Ovary (tissue), 9 donors: ENCODE results near the gene UBC. TPM values are rescaled to one million over a fixed set of nuclear protein-coding genes. Genes with fewer than 3 reads are reported as not detected.
"Not testable (repeated sequence)": the region's sequence is repeated elsewhere in the genome, so short reads cannot be mapped to it uniquely, and the experiment has no call there.

Source experiments
- DNase-seq, 5 donors: peaks; one replicate each; pipeline ENCODE4 v3.0.0-alpha.2; 2019 to 2020
- H3K27ac ChIP-seq, 2 donors: fragments of 200-600 bp; one replicate each; pipeline versions ENCODE4 v1.5.1 to v1.8.0; 2019 to 2022
- H3K27me3 ChIP-seq: fragments of 200-600 bp; one replicate; pipeline ENCODE4 v1.8.0; 2022
- H3K36me3 ChIP-seq: fragments of 200-600 bp; sonication (generic); one replicate; pipeline ENCODE4 v1.5.1; 2019
- H3K4me1 ChIP-seq: one replicate; pipeline ENCODE4 v1.8.1; 2013; ENCODE audit warnings: mild to moderate bottlenecking, moderate library complexity; ENCODE audit not compliant: insufficient read depth
- H3K4me3 ChIP-seq: fragments of 200-600 bp; sonication (generic); one replicate; pipeline ENCODE4 v1.5.1; 2017
- H3K9me3 ChIP-seq, 2 donors: fragments of 200-600 bp in 1 of 2; sonication (generic) in 1 of 2; one replicate each; pipeline versions ENCODE4 v1.5.1 to v1.8.1; 2013 to 2019; ENCODE audit warnings: mild to moderate bottlenecking in 1 of 2, moderate library complexity in 1 of 2
- EP300 ChIP-seq: sonication (generic); formaldehyde crosslinking; IDR thresholded peaks from one replicate; pipeline ENCODE4 v1.6.1; 2017; ENCODE audit warnings: antibody characterized with exemption
- POLR2A ChIP-seq: fragments of 450-650 bp; IDR thresholded peaks from one replicate; pipeline ENCODE4 v1.6.1; 2017; ENCODE audit warnings: antibody characterized with exemption, mild to moderate bottlenecking, moderate library complexity
- WGBS, 3 donors: extraction: QIAGEN DNeasy Blood & Tissue Kit in 1 of 3; methylation state at CpG; one replicate each; pipeline versions ENCODE4 v1.1.5 to v1.1.7; 2013 to 2017; 5-methylcytosine and 5-hydroxymethylcytosine counted together
- intact Hi-C, 4 donors: fragments of 100-400 bp; cut with DNase I; formaldehyde crosslinking; loops; one replicate each; pipeline versions ENCODE4 v1.11.0 to v1.15.1; 2022 to 2023
- polyA plus RNA-seq, 2 donors: library from polyadenylated mRNA; stranded (reverse); fragments of 200-250 nt in 1 of 2; fragments of 350-450 nt in 1 of 2; fragmentation: Illumina TruSeq in 1 of 2; extraction: RNeasy Lipid Tissue Mini Kit (QIAGEN cat#74804) in 1 of 2; gene quantifications; one replicate each; pipeline ENCODE4 v1.2.3, GENCODE V29; 2013 to 2014
- total RNA-seq, 7 donors: library from RNA; depleted of rRNA in 2 of 7; stranded (reverse); fragments of >200 nt in 2 of 7; fragmentation: NEBNext Ultra II Directional in 3 of 7; extraction: Animal tissue kit (Norgen Biotek cat#: 25700) in 3 of 7; gene quantifications; one replicate each; pipeline versions ENCODE4 v1.1.0 to v1.2.4, GENCODE V29; 2016 to 2023
- TF ChIP-seq, protein P1 (sequence below), 3 donors: fragments of 450-650 bp in 2 of 3; fragments of 200-600 bp in 1 of 3; IDR thresholded peaks; one replicate each; pipeline versions ENCODE4 v1.5.1 to v1.8.0; 2016 to 2022; ENCODE audit warnings: antibody characterized with exemption in 3 of 3, mild to moderate bottlenecking in 1 of 3
- donor health status: DM: no; HTN: no; CAD: no; lungs with moderate emphysema.
- donor health status: DM: no; HTN: no; CAD: no.
- donor health status: Bipolar disorder and iron deficiency.
- donor health status: DM: yes; HTN: yes; CAD: no.
- donor health status: DM: no; HTN: no; CAD: no.
- donor health status: DM: yes; HTN: yes; CAD: no.

The UBC gene
- total and polyA plus RNA-seq, 9 donors: 775 to 1,330 (median 837) TPM

DNA sequence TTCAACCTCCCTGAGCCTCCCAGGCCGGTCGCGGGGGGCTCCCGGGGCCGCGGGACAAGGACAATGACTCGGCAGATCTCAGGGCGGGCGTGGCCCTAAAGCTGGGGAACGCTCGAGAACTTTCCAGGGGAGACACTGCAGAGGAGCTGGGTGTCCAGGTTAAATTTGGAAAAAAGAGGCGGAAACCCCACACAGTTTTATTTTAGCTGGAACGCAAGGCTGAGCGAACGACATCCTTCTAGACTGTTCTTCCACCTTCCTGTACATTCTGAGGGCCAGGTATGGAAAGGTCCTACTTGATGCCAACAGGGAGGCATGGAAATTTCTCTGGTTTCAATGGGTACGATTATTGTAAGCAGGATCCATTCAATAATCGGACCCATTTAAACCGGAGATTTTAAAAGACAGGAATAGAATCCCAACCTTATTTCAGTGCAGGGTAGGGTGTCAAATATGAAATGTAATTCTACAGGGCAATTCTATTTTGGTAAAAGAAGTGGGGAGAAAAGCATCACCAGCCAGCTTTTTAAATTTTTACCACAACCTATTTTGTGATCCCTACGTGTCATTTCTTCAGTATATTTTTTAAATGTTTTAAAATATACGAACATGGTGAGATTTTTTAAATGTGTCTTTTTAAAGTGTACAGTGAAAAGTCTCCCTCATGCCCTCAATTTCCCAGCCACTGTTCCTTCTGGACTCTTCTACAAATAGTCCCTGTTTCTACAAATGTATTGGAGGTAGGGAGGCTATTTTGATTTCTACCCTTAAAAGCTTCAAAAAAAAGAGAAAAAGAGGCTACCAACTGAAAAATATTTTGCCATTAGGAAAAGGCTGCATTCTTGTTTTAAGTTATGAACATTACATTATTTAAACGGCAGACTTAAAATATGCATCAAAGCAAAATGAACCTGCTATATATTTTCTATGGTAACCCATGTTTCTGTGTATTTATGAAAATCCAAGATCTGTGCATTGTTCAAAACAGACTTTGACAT lies 1.1 kb upstream of the UBC start:
- Histone ChIP-seq H3K27me3 (no peaks in the 10 kb centered on the region), H3K27ac (peak overlapping the region; percentile 96 to 100), H3K4me1 (peaks cover 5% of the 10 kb centered on the region), H3K4me3 (peak overlapping the region; percentile 83), H3K9me3 (peaks cover 0 to 13% of the 10 kb centered on the region in 2 donors), H3K36me3 (peaks cover 4% of the 10 kb centered on the region)
- intact Hi-C loops: loop anchor here in 3 of 4 donors (2.0 to 10.0 kb wide), 3 partner anchors 23 to 881 kb away; no protein-coding TSS in a partner anchor
- peak in 1 of 5 donors; percentile 54 for DNase-seq
- TF ChIP-seq, protein P1, sequence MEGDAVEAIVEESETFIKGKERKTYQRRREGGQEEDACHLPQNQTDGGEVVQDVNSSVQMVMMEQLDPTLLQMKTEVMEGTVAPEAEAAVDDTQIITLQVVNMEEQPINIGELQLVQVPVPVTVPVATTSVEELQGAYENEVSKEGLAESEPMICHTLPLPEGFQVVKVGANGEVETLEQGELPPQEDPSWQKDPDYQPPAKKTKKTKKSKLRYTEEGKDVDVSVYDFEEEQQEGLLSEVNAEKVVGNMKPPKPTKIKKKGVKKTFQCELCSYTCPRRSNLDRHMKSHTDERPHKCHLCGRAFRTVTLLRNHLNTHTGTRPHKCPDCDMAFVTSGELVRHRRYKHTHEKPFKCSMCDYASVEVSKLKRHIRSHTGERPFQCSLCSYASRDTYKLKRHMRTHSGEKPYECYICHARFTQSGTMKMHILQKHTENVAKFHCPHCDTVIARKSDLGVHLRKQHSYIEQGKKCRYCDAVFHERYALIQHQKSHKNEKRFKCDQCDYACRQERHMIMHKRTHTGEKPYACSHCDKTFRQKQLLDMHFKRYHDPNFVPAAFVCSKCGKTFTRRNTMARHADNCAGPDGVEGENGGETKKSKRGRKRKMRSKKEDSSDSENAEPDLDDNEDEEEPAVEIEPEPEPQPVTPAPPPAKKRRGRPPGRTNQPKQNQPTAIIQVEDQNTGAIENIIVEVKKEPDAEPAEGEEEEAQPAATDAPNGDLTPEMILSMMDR (IDR thresholded peaks at IDR 0.05): no peak
- TF ChIP-seq EP300: no peak
- no peak for TF ChIP-seq POLR2A
- 26 to 27% (median 26%) methylated on average over 21 of the region's 21 CpGs for WGBS, 3 donors

DNA sequence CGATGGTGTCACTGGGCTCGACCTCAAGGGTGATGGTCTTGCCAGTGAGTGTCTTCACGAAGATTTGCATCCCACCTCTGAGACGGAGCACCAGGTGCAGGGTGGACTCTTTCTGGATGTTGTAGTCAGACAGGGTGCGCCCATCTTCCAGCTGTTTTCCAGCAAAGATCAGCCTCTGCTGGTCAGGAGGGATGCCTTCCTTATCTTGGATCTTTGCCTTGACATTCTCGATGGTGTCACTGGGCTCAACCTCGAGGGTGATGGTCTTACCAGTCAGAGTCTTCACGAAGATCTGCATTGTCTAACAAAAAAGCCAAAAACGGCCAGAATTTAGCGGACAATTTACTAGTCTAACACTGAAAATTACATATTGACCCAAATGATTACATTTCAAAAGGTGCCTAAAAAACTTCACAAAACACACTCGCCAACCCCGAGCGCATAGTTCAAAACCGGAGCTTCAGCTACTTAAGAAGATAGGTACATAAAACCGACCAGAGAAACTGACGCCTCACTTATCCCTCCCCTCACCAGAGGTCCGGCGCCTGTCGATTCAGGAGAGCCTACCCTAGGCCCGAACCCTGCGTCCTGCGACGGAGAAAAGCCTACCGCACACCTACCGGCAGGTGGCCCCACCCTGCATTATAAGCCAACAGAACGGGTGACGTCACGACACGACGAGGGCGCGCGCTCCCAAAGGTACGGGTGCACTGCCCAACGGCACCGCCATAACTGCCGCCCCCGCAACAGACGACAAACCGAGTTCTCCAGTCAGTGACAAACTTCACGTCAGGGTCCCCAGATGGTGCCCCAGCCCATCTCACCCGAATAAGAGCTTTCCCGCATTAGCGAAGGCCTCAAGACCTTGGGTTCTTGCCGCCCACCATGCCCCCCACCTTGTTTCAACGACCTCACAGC lies 717 bp downstream of the UBC start:
- intact Hi-C loops: loop anchor here in 3 of 4 donors (2.0 to 10.0 kb wide), 3 partner anchors 25 to 879 kb away; no protein-coding TSS in a partner anchor
- TF ChIP-seq, protein P1 (IDR thresholded peaks at IDR 0.05): peak in 1 of 3 donors; percentile 34
- TF ChIP-seq EP300: no peak
- TF ChIP-seq POLR2A: no peak
- 5 to 11% (median 7%) methylated on average over 35 to 46 of the region's 46 CpGs for WGBS, 3 donors
- peaks cover 5% of the 10 kb centered on the region for H3K4me1 ChIP-seq
- DNase-seq: peak; percentile 66 to 82 (median 79)
- peaks cover 4% of the 10 kb centered on the region for H3K36me3 ChIP-seq
- no peaks in the 10 kb centered on the region for H3K27me3 ChIP-seq
- H3K9me3 ChIP-seq: peaks cover 0 to 13% of the 10 kb centered on the region in 2 donors
- H3K27ac ChIP-seq: peak overlapping the region; percentile 96 to 100
- peak overlapping the region; percentile 83 for H3K4me3 ChIP-seq

DNA sequence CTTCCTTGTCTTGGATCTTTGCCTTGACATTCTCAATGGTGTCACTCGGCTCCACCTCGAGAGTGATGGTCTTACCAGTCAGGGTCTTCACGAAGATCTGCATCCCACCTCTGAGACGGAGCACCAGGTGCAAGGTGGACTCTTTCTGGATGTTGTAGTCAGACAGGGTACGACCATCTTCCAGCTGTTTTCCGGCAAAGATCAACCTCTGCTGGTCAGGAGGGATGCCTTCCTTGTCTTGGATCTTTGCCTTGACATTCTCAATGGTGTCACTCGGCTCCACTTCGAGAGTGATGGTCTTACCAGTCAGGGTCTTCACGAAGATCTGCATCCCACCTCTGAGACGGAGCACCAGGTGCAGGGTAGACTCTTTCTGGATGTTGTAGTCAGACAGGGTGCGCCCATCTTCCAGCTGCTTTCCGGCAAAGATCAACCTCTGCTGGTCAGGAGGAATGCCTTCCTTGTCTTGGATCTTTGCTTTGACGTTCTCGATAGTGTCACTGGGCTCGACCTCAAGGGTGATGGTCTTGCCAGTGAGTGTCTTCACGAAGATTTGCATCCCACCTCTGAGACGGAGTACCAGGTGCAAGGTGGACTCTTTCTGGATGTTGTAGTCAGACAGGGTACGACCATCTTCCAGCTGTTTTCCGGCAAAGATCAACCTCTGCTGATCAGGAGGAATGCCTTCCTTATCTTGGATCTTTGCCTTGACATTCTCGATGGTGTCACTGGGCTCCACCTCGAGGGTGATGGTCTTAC lies 1.7 kb downstream of the UBC start:
- Histone ChIP-seq H3K4me3 (peak overlapping the region; percentile 83), H3K9me3 (peaks cover 0 to 13% of the 10 kb centered on the region in 2 donors)
- H3K36me3 ChIP-seq, H3K27me3 ChIP-seq, H3K4me1 ChIP-seq, H3K27ac ChIP-seq: not testable (repeated sequence)
- intact Hi-C loops: loop anchor here in 2 of 4 donors (10.0 kb wide), 2 partner anchors 868 to 878 kb away; no protein-coding TSS in a partner anchor
- DNase-seq: peak in 2 of 5 donors; percentile 19 to 31
- 78 to 86% (median 82%) methylated on average over 18 to 21 of the region's 21 CpGs for WGBS, 3 donors

DNA sequence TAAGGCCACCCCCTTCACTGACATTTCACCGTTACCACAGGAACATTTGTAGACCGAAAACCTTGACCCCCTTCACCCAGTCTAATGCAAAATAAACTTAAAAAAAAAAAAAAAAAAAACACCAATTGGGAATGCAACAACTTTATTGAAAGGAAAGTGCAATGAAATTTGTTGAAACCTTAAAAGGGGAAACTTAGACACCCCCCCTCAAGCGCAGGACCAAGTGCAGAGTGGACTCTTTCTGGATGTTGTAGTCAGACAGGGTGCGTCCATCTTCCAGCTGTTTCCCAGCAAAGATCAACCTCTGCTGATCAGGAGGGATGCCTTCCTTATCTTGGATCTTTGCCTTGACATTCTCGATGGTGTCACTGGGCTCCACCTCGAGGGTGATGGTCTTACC lies 2.9 kb downstream of the UBC start:
- not testable (repeated sequence) for H3K36me3 ChIP-seq, H3K4me1 ChIP-seq, H3K27me3 ChIP-seq, H3K27ac ChIP-seq
- DNase-seq: peak in 1 of 5 donors; percentile 16
- intact Hi-C loops: loop anchor here in 2 of 4 donors (10.0 kb wide), 2 partner anchors 867 to 877 kb away; no protein-coding TSS in a partner anchor
- Histone ChIP-seq H3K4me3 (peak overlapping the region; percentile 2), H3K9me3 (peaks cover 0 to 13% of the 10 kb centered on the region in 2 donors)
- 59 to 79% (median 68%) methylated on average over 6 of the region's 6 CpGs for WGBS, 3 donors
